Measurements from ENCODE around the gene CERS6. TPM values are rescaled to one million over a fixed set of nuclear protein-coding genes. Genes with fewer than 3 reads are reported as not detected.

CERS6 gene
- total RNA-seq, 1 experiment from 2014 or later = 45.9 TPM

- no peaks in the 10 kb centered on the region for H3K36me3 Mint-ChIP-seq (ENCODE audit: insufficient read depth, unreplicated experiment)
- TF ChIP-seq, protein P1, sequence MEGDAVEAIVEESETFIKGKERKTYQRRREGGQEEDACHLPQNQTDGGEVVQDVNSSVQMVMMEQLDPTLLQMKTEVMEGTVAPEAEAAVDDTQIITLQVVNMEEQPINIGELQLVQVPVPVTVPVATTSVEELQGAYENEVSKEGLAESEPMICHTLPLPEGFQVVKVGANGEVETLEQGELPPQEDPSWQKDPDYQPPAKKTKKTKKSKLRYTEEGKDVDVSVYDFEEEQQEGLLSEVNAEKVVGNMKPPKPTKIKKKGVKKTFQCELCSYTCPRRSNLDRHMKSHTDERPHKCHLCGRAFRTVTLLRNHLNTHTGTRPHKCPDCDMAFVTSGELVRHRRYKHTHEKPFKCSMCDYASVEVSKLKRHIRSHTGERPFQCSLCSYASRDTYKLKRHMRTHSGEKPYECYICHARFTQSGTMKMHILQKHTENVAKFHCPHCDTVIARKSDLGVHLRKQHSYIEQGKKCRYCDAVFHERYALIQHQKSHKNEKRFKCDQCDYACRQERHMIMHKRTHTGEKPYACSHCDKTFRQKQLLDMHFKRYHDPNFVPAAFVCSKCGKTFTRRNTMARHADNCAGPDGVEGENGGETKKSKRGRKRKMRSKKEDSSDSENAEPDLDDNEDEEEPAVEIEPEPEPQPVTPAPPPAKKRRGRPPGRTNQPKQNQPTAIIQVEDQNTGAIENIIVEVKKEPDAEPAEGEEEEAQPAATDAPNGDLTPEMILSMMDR (IDR thresholded peaks at IDR 0.05; ENCODE audit: unreplicated experiment) = no peak
- H3K4me1 Mint-ChIP-seq (ENCODE audit: low read depth, unreplicated experiment) = no peaks in the 10 kb centered on the region
- no peaks in the 10 kb centered on the region for H3K27me3 Mint-ChIP-seq (ENCODE audit: unreplicated experiment)
- CTCF ChIA-PET = no interaction called here
- no TSS peak for BruUV-seq (replicated peaks)
- intact Hi-C loops (cut with micrococcal nuclease; ENCODE audit: unreplicated experiment) = no loop called here
- H3K27ac Mint-ChIP-seq (ENCODE audit: unreplicated experiment) = no peak overlapping the region
- H3K9me3 Mint-ChIP-seq (ENCODE audit: low read depth, unreplicated experiment) = peaks cover 2% of the 10 kb centered on the region
- no peak for DNase-seq
- no peak overlapping the region for H3K4me3 Mint-ChIP-seq (ENCODE audit: low read depth, unreplicated experiment)
These were observed 5.9 kb upstream of the CERS6 start for GRCh38 chr2:168450171-168450570.

DNA sequence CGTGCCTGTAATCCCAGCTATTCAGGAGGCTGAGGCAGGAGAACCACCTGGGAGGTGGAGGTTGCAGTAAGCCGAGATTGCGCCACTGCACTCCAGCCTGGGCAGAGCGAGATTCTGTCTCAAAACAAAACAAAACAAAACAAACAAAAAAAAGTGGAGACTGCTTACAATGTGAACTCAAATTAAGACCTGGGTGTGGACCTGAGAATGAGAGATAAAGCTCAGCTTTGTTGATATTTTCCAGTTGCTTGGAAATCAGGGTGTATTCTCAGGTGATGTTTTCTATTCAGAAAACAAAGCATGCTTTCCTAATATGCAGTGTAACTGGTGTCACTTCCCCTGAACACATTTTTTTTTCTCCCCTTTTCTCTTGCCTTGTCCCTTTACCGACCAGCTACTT is 5.3 kb upstream of the CERS6 start:
- Mint-ChIP-seq H3K4me1 (ENCODE audit: low read depth, unreplicated experiment) (no peaks in the 10 kb centered on the region), H3K9me3 (ENCODE audit: low read depth, unreplicated experiment) (peaks cover 2% of the 10 kb centered on the region), H3K36me3 (ENCODE audit: insufficient read depth, unreplicated experiment) (no peaks in the 10 kb centered on the region), H3K27me3 (ENCODE audit: unreplicated experiment) (no peaks in the 10 kb centered on the region), H3K27ac (ENCODE audit: unreplicated experiment) (no peak overlapping the region), H3K4me3 (ENCODE audit: low read depth, unreplicated experiment) (no peak overlapping the region)
- CTCF ChIA-PET = no interaction called here
- BruUV-seq (replicated peaks) = no TSS peak
- intact Hi-C loops (cut with micrococcal nuclease; ENCODE audit: unreplicated experiment) = no loop called here
- TF ChIP-seq, protein P1 (IDR thresholded peaks at IDR 0.05; ENCODE audit: unreplicated experiment) = no peak
- no peak for DNase-seq

GRCh38 chr2:168452781-168453180 is 3.3 kb upstream of the CERS6 start:
- BruUV-seq (replicated peaks) = no TSS peak
- Mint-ChIP-seq H3K27ac (ENCODE audit: unreplicated experiment) (no peak overlapping the region), H3K4me3 (ENCODE audit: low read depth, unreplicated experiment) (no peak overlapping the region), H3K27me3 (ENCODE audit: unreplicated experiment) (no peaks in the 10 kb centered on the region), H3K36me3 (ENCODE audit: insufficient read depth, unreplicated experiment) (no peaks in the 10 kb centered on the region), H3K4me1 (ENCODE audit: low read depth, unreplicated experiment) (no peaks in the 10 kb centered on the region), H3K9me3 (ENCODE audit: low read depth, unreplicated experiment) (no peaks in the 10 kb centered on the region)
- TF ChIP-seq, protein P1 (IDR thresholded peaks at IDR 0.05; ENCODE audit: unreplicated experiment) = no peak
- intact Hi-C loops (cut with micrococcal nuclease; ENCODE audit: unreplicated experiment) = no loop called here
- DNase-seq = no peak
- CTCF ChIA-PET = no interaction called here

GRCh38 chr2:168453404-168453803 is 2.7 kb upstream of the CERS6 start:
- Mint-ChIP-seq H3K27me3 (ENCODE audit: unreplicated experiment) (no peaks in the 10 kb centered on the region), H3K4me1 (ENCODE audit: low read depth, unreplicated experiment) (no peaks in the 10 kb centered on the region), H3K36me3 (ENCODE audit: insufficient read depth, unreplicated experiment) (no peaks in the 10 kb centered on the region), H3K9me3 (ENCODE audit: low read depth, unreplicated experiment) (no peaks in the 10 kb centered on the region), H3K4me3 (ENCODE audit: low read depth, unreplicated experiment) (no peak overlapping the region), H3K27ac (ENCODE audit: unreplicated experiment) (no peak overlapping the region)
- TF ChIP-seq, protein P1 (IDR thresholded peaks at IDR 0.05; ENCODE audit: unreplicated experiment) = no peak
- CTCF ChIA-PET = no interaction called here
- DNase-seq = no peak
- no TSS peak for BruUV-seq (replicated peaks)
- intact Hi-C loops (cut with micrococcal nuclease; ENCODE audit: unreplicated experiment) = no loop called here
